Panc1 (cell line): Measurements from ENCODE around the gene APBB3.

Experiments used
- CTCF ChIP-seq: fragments of 450-650 bp; IDR thresholded peaks from 2 replicates; pipeline ENCODE4 v1.5.1; 2017; ENCODE audit warnings: mild to moderate bottlenecking
- POLR2AphosphoS5 ChIP-seq: IDR thresholded peaks from 2 replicates; pipeline ENCODE4 v1.6.1; 2012; ENCODE audit warnings: mild to moderate bottlenecking, low read depth, low read length, moderate library complexity
- REST ChIP-seq, 2 experiments: IDR thresholded peaks; 2 replicates each; pipeline ENCODE4 v1.6.1; 2011 to 2012; ENCODE audit warnings: low read depth in 2 of 2, control low read depth in 1 of 2, low read length in 1 of 2, mild to moderate bottlenecking in 1 of 2, moderate library complexity in 1 of 2; ENCODE audit not compliant: insufficient read depth in 1 of 2
- SIN3A ChIP-seq: IDR thresholded peaks from 2 replicates; pipeline ENCODE4 v1.6.1; 2012; ENCODE audit warnings: low read depth, mild to moderate bottlenecking, low read length, moderate library complexity, borderline replicate concordance; ENCODE audit not compliant: insufficient read depth
- TCF7L2 ChIP-seq: IDR thresholded peaks from 2 replicates; pipeline ENCODE4 v1.6.1; 2011; ENCODE audit warnings: mild to moderate bottlenecking, low read depth, low read length, inconsistent platforms

- TF ChIP-seq CTCF (no peak), POLR2AphosphoS5 (no peak), REST (IDR thresholded peaks at IDR 0.05; ENCODE audit: insufficient read depth in 1 of 2, low read depth in 2 of 2, low read length in 1 of 2) (no peak), SIN3A (no peak), TCF7L2 (no peak)
Observed at GRCh38 chr5:140571105-140571504, 6.7 kb upstream of the APBB3 start.
